ENCODE measurements around the gene GSN. TPM values are rescaled to one million over a fixed set of nuclear protein-coding genes. Genes with fewer than 3 reads are reported as not detected.

GSN gene
- total and polyA plus RNA-seq, 7 donors, result 140 to 490 (median 210) TPM

- no peak overlapping the region for H3K4me3 ChIP-seq
- DNase-seq (no peak), ATAC-seq (no peak)
- peak overlapping the region; percentile 86 for H3K27ac ChIP-seq
- intact Hi-C loops (cut with DNase I), result loop anchor here in 1 of 2 donors (5.0 kb wide), 1 partner anchor 38 kb away; no protein-coding TSS in a partner anchor
- peaks cover 5 to 84% of the 10 kb centered on the region in 2 donors for H3K36me3 ChIP-seq (ENCODE audit: insufficient read depth in 1 of 2, low read depth in 1 of 2)
- 74 to 89% (median 76%) methylated on average over 2 of the region's 2 CpGs for WGBS, 3 donors
- H3K9me3 ChIP-seq, result no peaks in the 10 kb centered on the region
- no peak for TF ChIP-seq CTCF (IDR thresholded peaks at IDR 0.05)
- H3K27me3 ChIP-seq (ENCODE audit: insufficient read depth in 3 of 3, low read length in 2 of 3), result no peaks in the 10 kb centered on the region
- peaks cover 29% of the 10 kb centered on the region for H3K4me1 ChIP-seq
Observed at GRCh38 chr9:121324755-121325154, 56.8 kb downstream of the GSN start.

- Histone ChIP-seq H3K4me3 (peak overlapping the region; percentile 45), H3K27me3 (ENCODE audit: insufficient read depth in 3 of 3, low read length in 2 of 3) (no peaks in the 10 kb centered on the region), H3K4me1 (peaks cover 27% of the 10 kb centered on the region), H3K9me3 (no peaks in the 10 kb centered on the region), H3K36me3 (ENCODE audit: insufficient read depth in 1 of 2, low read depth in 1 of 2) (peaks cover 6 to 87% of the 10 kb centered on the region in 2 donors), H3K27ac (peak overlapping the region; percentile 86)
- WGBS, 3 donors, result 68 to 73% (median 72%) methylated on average over 7 of the region's 7 CpGs
- ATAC-seq (peak in 2 of 4 donors; percentile 1), DNase-seq (no peak)
- TF ChIP-seq CTCF (IDR thresholded peaks at IDR 0.05), result no peak
- intact Hi-C loops (cut with DNase I), result no loop called here
Observed at GRCh38 chr9:121325387-121325786, 57.4 kb downstream of the GSN start.

- H3K27ac ChIP-seq, result peak overlapping the region; percentile 86
- peaks cover 25% of the 10 kb centered on the region for H3K4me1 ChIP-seq
- H3K36me3 ChIP-seq (ENCODE audit: insufficient read depth in 1 of 2, low read depth in 1 of 2), result peaks cover 6 to 87% of the 10 kb centered on the region in 2 donors
- ATAC-seq (peak; percentile 84 to 89 (median 86)), DNase-seq (peak; percentile 89 to 93)
- intact Hi-C loops (cut with DNase I), result no loop called here
- no peaks in the 10 kb centered on the region for H3K27me3 ChIP-seq (ENCODE audit: insufficient read depth in 3 of 3, low read length in 2 of 3)
- H3K9me3 ChIP-seq, result no peaks in the 10 kb centered on the region
- TF ChIP-seq CTCF (IDR thresholded peaks at IDR 0.05), result no peak
- 15 to 22% (median 15%) methylated on average over 19 of the region's 19 CpGs for WGBS, 3 donors
- H3K4me3 ChIP-seq, result peak overlapping the region; percentile 45
Observed at GRCh38 chr9:121326130-121326838, 58.3 kb downstream of the GSN start.

- H3K4me3 ChIP-seq, result peak overlapping the region; percentile 45
- H3K9me3 ChIP-seq, result no peaks in the 10 kb centered on the region
- peaks cover 29% of the 10 kb centered on the region for H3K4me1 ChIP-seq
- intact Hi-C loops (cut with DNase I), result no loop called here
- H3K36me3 ChIP-seq (ENCODE audit: insufficient read depth in 1 of 2, low read depth in 1 of 2), result peaks cover 6 to 87% of the 10 kb centered on the region in 2 donors
- TF ChIP-seq CTCF (IDR thresholded peaks at IDR 0.05), result no peak
- DNase-seq (no peak), ATAC-seq (peak in 2 of 4 donors; percentile 7 to 8)
- WGBS, 3 donors, result 79 to 82% (median 80%) methylated on average over 11 of the region's 11 CpGs
- peak overlapping the region; percentile 86 for H3K27ac ChIP-seq
- no peaks in the 10 kb centered on the region for H3K27me3 ChIP-seq (ENCODE audit: insufficient read depth in 3 of 3, low read length in 2 of 3)
Observed at GRCh38 chr9:121326901-121327613, 59.1 kb downstream of the GSN start.
